HepG2 (cell line): ENCODE measurements around the gene BRCA2. TPM values are rescaled to one million over a fixed set of nuclear protein-coding genes. Genes with fewer than 3 reads are reported as not detected.

Source experiments
- ATAC-seq: fragments of 200-7000 bp; cut with Tn5 transposase; 3 replicates; pipeline ENCODE4 v1.9.1; 2020; ENCODE audit warnings: mild to moderate bottlenecking, moderate library complexity
- BruUV-seq: library from RNA; stranded (reverse); fragments of 400-500 nt; replicated peaks from 2 replicates; lab custom pipeline; 2021; lab: Mats Ljungman, UMichigan
- CTCF ChIA-PET: fragments of 300-600 bp; formaldehyde crosslinking; extraction: SDS; loops from one replicate; lab custom pipeline; 2021; ENCODE audit warnings: low total read pairs, inconsistent platforms, low intra/inter-chr PET ratio; lab: Yijun Ruan, JAX
- POLR2A ChIA-PET: fragments of 350-600 bp; sonication (Branson Sonifier 250); formaldehyde crosslinking; loops from one replicate; lab custom pipeline; 2020; ENCODE audit warnings: antibody characterized with exemption, inconsistent platforms; lab: Yijun Ruan, JAX
- DNase-seq: peaks from one replicate; pipeline ENCODE4 v3.0.0-alpha.2; 2015; ENCODE audit warnings: low spot score
- FAIRE-seq: peaks from 3 replicates; lab custom pipeline; 2011; peaks lifted over from hg19 to GRCh38; lab: Jason Lieb, UNC
- H2AFZ ChIP-seq: one replicate; pipeline ENCODE4 v1.6.1; 2011; ENCODE audit warnings: low read length, inconsistent platforms
- H3K27ac ChIP-seq: fragments of 300-600 bp; 3 replicates; pipeline ENCODE4 v1.8.0; 2011; ENCODE audit warnings: mixed run types, mild to moderate bottlenecking, mixed read lengths, low read length, inconsistent platforms; ENCODE audit not compliant: insufficient read depth; ENCODE audit errors: extremely low read length
- H3K27me3 ChIP-seq, 2 experiments: fragments of 200-600 bp in 1 of 2; 2 replicates in 1 of 2; 3 replicates in 1 of 2; pipeline versions ENCODE4 v1.6.0 to v1.8.0; 2011; ENCODE audit warnings: low read length in 2 of 2, mild to moderate bottlenecking in 2 of 2, moderate library complexity in 2 of 2, inconsistent platforms in 1 of 2; ENCODE audit not compliant: insufficient read depth in 2 of 2, control insufficient read depth in 1 of 2
- H3K36me3 ChIP-seq, 2 experiments: fragments of 200-600 bp in 1 of 2; replicated peaks in 1 of 2; 2 replicates in 1 of 2; 3 replicates in 1 of 2; pipeline versions ENCODE4 v1.5.1 to v1.8.0; 2011; ENCODE audit warnings: low read length in 2 of 2, inconsistent platforms in 1 of 2; ENCODE audit not compliant: insufficient read depth in 2 of 2, control insufficient read depth in 1 of 2
- H3K4me1 ChIP-seq: 2 replicates; pipeline ENCODE4 v1.5.1; 2012; ENCODE audit warnings: low read length, inconsistent platforms; ENCODE audit not compliant: insufficient read depth
- H3K4me2 ChIP-seq: 2 replicates; pipeline ENCODE4 v1.6.0; 2011; ENCODE audit warnings: low read depth, low read length, inconsistent platforms
- H3K4me3 ChIP-seq, 3 experiments: fragments of 200-600 bp in 1 of 3; sonication (generic), shearing (Covaris generic) in 1 of 3; replicated peaks in 1 of 3; 2 replicates each; pipeline ENCODE4 v1.5.1; 2011 to 2016; ENCODE audit warnings: low read length in 3 of 3, inconsistent platforms in 2 of 3, low read depth in 2 of 3, mild to moderate bottlenecking in 2 of 3, control low read depth in 1 of 3, mixed read lengths in 1 of 3; ENCODE audit not compliant: insufficient read depth in 1 of 3
- H3K79me2 ChIP-seq: one replicate; pipeline ENCODE4 v1.6.1; 2011; ENCODE audit warnings: low read length, inconsistent platforms; ENCODE audit not compliant: insufficient read depth
- H3K9ac ChIP-seq: 2 replicates; pipeline ENCODE4 v1.6.0; 2011; ENCODE audit warnings: mild to moderate bottlenecking, low read depth, low read length, inconsistent platforms; ENCODE audit not compliant: insufficient read depth
- H3K9me3 ChIP-seq: 2 replicates; pipeline ENCODE4 v1.5.1; 2012; ENCODE audit warnings: mild to moderate bottlenecking, low read length
- H4K20me1 ChIP-seq: 2 replicates; pipeline ENCODE4 v1.6.0; 2011; ENCODE audit warnings: inconsistent platforms, mild to moderate bottlenecking, low read length, moderate library complexity; ENCODE audit not compliant: insufficient read depth
- DR1 ChIP-seq: sonication (generic); formaldehyde crosslinking; IDR thresholded peaks from 2 replicates; pipeline ENCODE4 v1.8.0; 2021; ENCODE audit warnings: mild to moderate bottlenecking, missing genetic modification reagents, inconsistent platforms
- TRIM22 ChIP-seq: fragments of 450-650 bp; IDR thresholded peaks from 2 replicates; pipeline ENCODE4 v1.6.1; 2017
- ZNF24 ChIP-seq: fragments of 450-650 bp; IDR thresholded peaks from 2 replicates; pipeline ENCODE4 v1.6.1; 2017; ENCODE audit warnings: antibody characterized with exemption, mild to moderate bottlenecking
- ZNF432 ChIP-seq: sonication (generic); formaldehyde crosslinking; IDR thresholded peaks from 2 replicates; pipeline ENCODE4 v1.5.0; 2020; ENCODE audit warnings: missing genetic modification reagents, mild to moderate bottlenecking, borderline replicate concordance
- ZNF468 ChIP-seq: sonication (generic); formaldehyde crosslinking; IDR thresholded peaks from 2 replicates; pipeline ENCODE4 v1.8.0; 2022; ENCODE audit warnings: mild to moderate bottlenecking, moderate library complexity, missing genetic modification reagents
- ZNF580 ChIP-seq: IDR thresholded peaks from 2 replicates; pipeline ENCODE4 v1.6.1; 2016; ENCODE audit warnings: low read depth, borderline replicate concordance
- ZNF776 ChIP-seq: sonication (generic); formaldehyde crosslinking; IDR thresholded peaks from 2 replicates; pipeline ENCODE4 v1.4.0; 2020; ENCODE audit warnings: mild to moderate bottlenecking, missing genetic modification reagents
- ZSCAN30 ChIP-seq: sonication (generic); formaldehyde crosslinking; IDR thresholded peaks from 2 replicates; pipeline ENCODE4 v1.5.0; 2020; ENCODE audit warnings: mild to moderate bottlenecking, missing genetic modification reagents
- WGBS: methylation state at CpG from one replicate; pipeline ENCODE4 v1.1.6; 2017; ENCODE audit warnings: low lambda C conversion rate; 5-methylcytosine and 5-hydroxymethylcytosine counted together
- in situ Hi-C: cut with HindIII; loops from 2 replicates; pipeline ENCODE4 v1.10.0; 2017; ENCODE audit warnings: low pct_unique_long_range_greater_than_20kb; ENCODE audit not compliant: extremely low pct_ligation_motif_present
- intact Hi-C: fragments of 100-400 bp; cut with micrococcal nuclease; formaldehyde crosslinking; loops from one replicate; pipeline ENCODE4 v1.10.0; 2022; ENCODE audit not compliant: unreplicated experiment
- polyA plus RNA-seq, 8 experiments: library from polyadenylated mRNA; depleted of rRNA in 3 of 8; stranded (reverse) in 7 of 8; unstranded in 1 of 8; fragments of >200 nt; fragmentation: Illumina TruSeq in 4 of 8; extraction: Trizol in 4 of 8; gene quantifications; 2 replicates each; pipeline versions ENCODE4 v1.2.1 to v1.2.3, GENCODE V29; 2011 to 2016; ENCODE audit warnings: low read depth in 4 of 8, missing spikeins in 1 of 8, mixed read lengths in 1 of 8; ENCODE audit not compliant: insufficient read depth in 1 of 8
- total RNA-seq, 5 experiments: library from RNA; depleted of rRNA; stranded (reverse); fragments of >200 nt; fragmentation: Illumina TruSeq; extraction: Trizol; gene quantifications; 2 replicates each; pipeline ENCODE4 v1.2.3, GENCODE V29; 2016; ENCODE audit warnings: low read depth in 1 of 5

The BRCA2 gene
- total and polyA plus RNA-seq, 2 of the 13 experiments (the other 11 are each of a cell fraction or from before 2014, with no cell fraction given) = 3.1 to 24.6 TPM

GRCh38 chr13:32431361-32431760, 116.1 kb downstream of the BRCA2 start:
- no peaks in the 10 kb centered on the region; a peak in 1 of 5 replicates for H3K27me3 ChIP-seq
- no peak overlapping the region for H3K27ac ChIP-seq
- ATAC-seq = no peak
- H4K20me1 ChIP-seq = peaks cover 4% of the 10 kb centered on the region; the same call in 1 of the 2 replicates
- peaks cover 33% of the 10 kb centered on the region for H3K4me1 ChIP-seq
- TF ChIP-seq ZNF468 (no peak), ZSCAN30 (CRISPR knock-in tag) (no peak), TRIM22 (no peak), ZNF580 (CRISPR knock-in tag) (no peak), ZNF24 (no peak), ZNF776 (CRISPR knock-in tag) (no peak), DR1 (CRISPR knock-in tag) (no peak), ZNF432 (no peak)
- TF ChIP-seq, all 625 proteins: peak for 0
- Histone ChIP-seq H3K4me2 (no peak overlapping the region), H3K36me3 (no peaks in the 10 kb centered on the region), H2AFZ (no peak overlapping the region), H3K4me3 (no peak overlapping the region), H3K9ac (no peak overlapping the region), H3K79me2 (peaks cover 7% of the 10 kb centered on the region), H3K9me3 (no peaks in the 10 kb centered on the region)
- ChIA-PET CTCF (no interaction called here), POLR2A (no interaction called here)
- FAIRE-seq = no peak
- BruUV-seq = no TSS peak
- DNase-seq = no peak
- intact Hi-C loops (no loop called here), in situ Hi-C loops (loop anchor here (25.0 kb wide), 1 partner anchor 394 kb away; the partner anchor contains the start of gene FRY)
- 95% methylated on average over 5 of the region's 5 CpGs for WGBS
